Mesothelial cell of epicardium (in vitro differentiated cells): ENCODE data around the gene ARSA. TPM values are rescaled to one million over a fixed set of nuclear protein-coding genes. Genes with fewer than 3 reads are reported as not detected.
A peak's percentile ranks its signal among the peaks of the same experiment; 100 is the strongest.
"Not testable (repeated sequence)": the region's sequence is repeated elsewhere in the genome, so short reads cannot be mapped to it uniquely, and the experiment has no call there.

Experiments
- DNase-seq, 2 experiments: peaks; one replicate each; pipeline ENCODE4 v3.0.0; 2021; ENCODE audit warnings: low spot score in 2 of 2; ENCODE audit not compliant: unreplicated experiment in 2 of 2
- H3K27ac Mint-ChIP-seq: 2 replicates; pipeline ENCODE4 v1.8.0; 2021; ENCODE audit warnings: mixed read lengths
- H3K27me3 Mint-ChIP-seq: 2 replicates; pipeline ENCODE4 v1.8.0; 2021; ENCODE audit warnings: low read depth, mixed read lengths
- H3K36me3 Mint-ChIP-seq: 2 replicates; pipeline ENCODE4 v1.8.0; 2021; ENCODE audit warnings: mixed read lengths
- H3K4me1 Mint-ChIP-seq: 2 replicates; pipeline ENCODE4 v1.8.0; 2021; ENCODE audit warnings: mixed read lengths
- H3K4me3 Mint-ChIP-seq: 2 replicates; pipeline ENCODE4 v1.8.0; 2021; ENCODE audit warnings: mild to moderate bottlenecking, moderate library complexity, mixed read lengths
- H3K9me3 Mint-ChIP-seq: 2 replicates; pipeline ENCODE4 v1.8.0; 2021; ENCODE audit warnings: mixed read lengths
- total RNA-seq: library from RNA; stranded (reverse); gene quantifications from 3 replicates; pipeline ENCODE4 v1.2.1, GENCODE V29; 2021
- TF ChIP-seq, protein P1 (sequence below): fragments of 200-600 bp; sonication (generic); IDR thresholded peaks from one replicate; pipeline ENCODE4 v1.5.0; 2021; ENCODE audit warnings: antibody characterized with exemption; ENCODE audit not compliant: unreplicated experiment

The ARSA gene
- total RNA-seq, 1 donor from 2014 or later = 45.2 TPM

DNA sequence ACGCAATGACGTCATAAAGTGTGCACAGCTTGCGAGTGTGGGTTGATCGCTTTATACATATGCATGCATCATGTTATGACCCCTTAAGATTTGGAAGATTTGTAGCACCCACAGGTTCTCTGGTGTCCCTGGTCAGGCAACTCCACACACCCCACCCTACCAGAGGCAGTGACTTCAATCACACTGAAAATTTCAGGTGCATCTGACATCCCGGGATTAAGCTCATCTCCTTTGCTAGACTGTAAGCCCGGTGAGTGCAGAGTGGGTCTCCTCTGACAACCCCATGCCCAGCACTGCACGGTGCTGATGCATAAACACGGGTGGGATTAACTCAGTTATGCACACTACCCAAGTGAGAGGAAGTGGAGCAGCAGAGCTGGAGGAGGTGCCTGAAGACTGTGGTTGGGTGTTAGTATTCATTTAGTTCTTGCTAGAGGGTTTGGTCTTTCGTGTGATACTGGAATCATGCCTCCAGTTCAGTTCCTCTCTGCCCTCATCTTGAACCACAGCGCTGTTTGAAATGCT, 6.5 kb downstream of the ARSA start:
- TF ChIP-seq, protein P1, sequence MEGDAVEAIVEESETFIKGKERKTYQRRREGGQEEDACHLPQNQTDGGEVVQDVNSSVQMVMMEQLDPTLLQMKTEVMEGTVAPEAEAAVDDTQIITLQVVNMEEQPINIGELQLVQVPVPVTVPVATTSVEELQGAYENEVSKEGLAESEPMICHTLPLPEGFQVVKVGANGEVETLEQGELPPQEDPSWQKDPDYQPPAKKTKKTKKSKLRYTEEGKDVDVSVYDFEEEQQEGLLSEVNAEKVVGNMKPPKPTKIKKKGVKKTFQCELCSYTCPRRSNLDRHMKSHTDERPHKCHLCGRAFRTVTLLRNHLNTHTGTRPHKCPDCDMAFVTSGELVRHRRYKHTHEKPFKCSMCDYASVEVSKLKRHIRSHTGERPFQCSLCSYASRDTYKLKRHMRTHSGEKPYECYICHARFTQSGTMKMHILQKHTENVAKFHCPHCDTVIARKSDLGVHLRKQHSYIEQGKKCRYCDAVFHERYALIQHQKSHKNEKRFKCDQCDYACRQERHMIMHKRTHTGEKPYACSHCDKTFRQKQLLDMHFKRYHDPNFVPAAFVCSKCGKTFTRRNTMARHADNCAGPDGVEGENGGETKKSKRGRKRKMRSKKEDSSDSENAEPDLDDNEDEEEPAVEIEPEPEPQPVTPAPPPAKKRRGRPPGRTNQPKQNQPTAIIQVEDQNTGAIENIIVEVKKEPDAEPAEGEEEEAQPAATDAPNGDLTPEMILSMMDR = no peak
- H3K4me1 Mint-ChIP-seq = peaks cover 23% of the 10 kb centered on the region
- H3K4me3 Mint-ChIP-seq = peak overlapping the region; percentile 50
- DNase-seq = no peak
- no peaks in the 10 kb centered on the region for H3K9me3 Mint-ChIP-seq
- H3K27me3 Mint-ChIP-seq = peaks cover 11% of the 10 kb centered on the region
- H3K36me3 Mint-ChIP-seq = no peaks in the 10 kb centered on the region
- H3K27ac Mint-ChIP-seq = peak overlapping the region; percentile 61

DNA sequence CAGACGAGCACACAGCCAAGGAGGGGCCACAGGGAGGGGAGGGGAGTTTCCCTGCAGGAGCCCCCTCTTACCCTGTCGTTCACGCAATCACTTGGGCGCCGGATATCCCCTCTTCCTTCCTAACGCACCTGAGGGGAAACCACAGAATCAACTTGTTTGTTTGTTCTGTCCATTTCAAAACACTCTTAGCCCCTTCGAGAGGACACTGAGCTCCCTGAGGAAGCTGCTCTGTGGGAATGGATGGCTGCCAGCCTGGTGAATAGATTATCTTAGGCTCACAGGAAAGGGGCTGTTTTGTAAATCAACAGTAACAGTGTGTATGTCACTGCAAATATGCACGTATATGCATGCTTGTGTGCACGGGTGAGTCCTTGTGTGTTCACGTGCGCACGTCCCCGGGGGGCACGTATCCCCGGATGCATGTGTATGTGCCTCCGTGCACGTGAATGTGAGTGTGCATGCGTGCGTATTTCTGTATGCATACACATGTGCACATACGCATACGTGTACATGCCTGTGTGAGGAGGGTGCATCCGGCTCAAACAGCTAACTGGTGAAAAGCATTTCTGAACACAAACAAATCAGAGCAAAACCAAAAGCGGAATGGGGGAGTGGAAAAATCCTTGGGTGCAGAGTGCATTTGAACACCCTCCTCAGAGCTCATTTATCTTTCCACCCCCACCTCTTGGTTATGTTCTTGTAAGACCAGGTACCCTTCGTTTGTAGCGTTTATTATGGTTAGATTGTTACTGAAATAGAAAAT, 7.2 kb downstream of the ARSA start:
- H3K27me3 Mint-ChIP-seq = peaks cover 12% of the 10 kb centered on the region
- no peaks in the 10 kb centered on the region for H3K9me3 Mint-ChIP-seq
- H3K4me3 Mint-ChIP-seq = peak overlapping the region; percentile 48
- no peak for DNase-seq
- TF ChIP-seq, protein P1 = peak; percentile 3
- no peaks in the 10 kb centered on the region for H3K36me3 Mint-ChIP-seq
- H3K27ac Mint-ChIP-seq = no peak overlapping the region
- peaks cover 23% of the 10 kb centered on the region for H3K4me1 Mint-ChIP-seq

DNA sequence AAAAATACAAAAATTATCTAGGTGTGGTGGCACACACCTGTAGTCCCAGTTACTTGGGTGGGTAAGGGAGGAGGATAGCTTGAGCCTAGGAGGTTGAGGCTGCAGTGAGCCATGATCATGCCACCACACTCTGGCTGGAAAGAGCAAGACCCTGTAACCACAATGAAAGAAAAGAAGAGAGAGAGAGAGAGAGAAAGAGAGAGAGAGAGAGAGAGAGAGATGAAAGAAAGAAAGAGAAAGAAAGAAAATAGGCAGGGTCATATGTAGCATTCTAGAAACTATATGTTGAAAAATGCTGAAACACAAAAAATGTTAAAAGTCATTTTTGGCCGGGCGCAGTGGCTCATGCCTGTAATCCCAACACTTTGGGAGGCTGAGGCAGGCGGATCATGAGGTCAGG, 13.7 kb downstream of the ARSA start:
- H3K27me3 Mint-ChIP-seq = peaks cover 60% of the 10 kb centered on the region
- not testable (repeated sequence) for H3K36me3 Mint-ChIP-seq, H3K4me1 Mint-ChIP-seq, H3K9me3 Mint-ChIP-seq, H3K4me3 Mint-ChIP-seq, DNase-seq, H3K27ac Mint-ChIP-seq

DNA sequence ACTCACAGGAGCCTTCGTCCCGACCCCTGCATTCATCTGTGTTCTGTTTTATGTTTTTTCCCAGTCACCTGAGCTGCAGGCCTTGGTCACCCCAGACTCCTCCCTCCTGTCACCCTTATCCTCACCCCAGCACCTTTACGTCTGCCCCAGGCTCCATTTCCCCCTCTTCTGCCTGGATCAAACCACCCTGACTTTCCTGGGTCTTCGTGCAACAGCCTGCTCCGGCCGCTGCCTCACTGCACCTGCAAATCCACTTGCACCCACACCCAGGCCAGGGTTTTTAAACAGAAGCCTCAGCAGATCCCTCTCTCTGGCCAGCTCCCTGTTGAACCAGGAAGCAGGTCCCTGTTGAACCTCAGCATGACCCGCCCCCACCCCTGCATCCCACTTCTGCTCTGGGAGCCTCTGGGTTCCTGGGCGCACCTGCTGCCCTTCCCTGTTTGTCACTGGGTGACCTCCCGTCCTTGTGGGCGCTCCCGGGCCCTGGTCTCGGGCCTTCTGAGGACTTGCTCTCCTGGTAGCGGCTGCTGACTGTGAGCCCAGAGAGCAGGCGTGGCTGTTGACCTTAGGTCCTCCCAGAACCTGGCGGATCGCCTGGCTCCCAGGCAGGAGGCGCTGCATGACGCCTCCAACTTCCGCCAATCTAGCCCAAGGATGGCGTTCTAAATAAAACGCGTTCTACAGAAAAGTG, 14.5 kb downstream of the ARSA start:
- Mint-ChIP-seq H3K36me3 (no peaks in the 10 kb centered on the region), H3K4me3 (no peak overlapping the region), H3K27me3 (peaks cover 63% of the 10 kb centered on the region), H3K9me3 (no peaks in the 10 kb centered on the region), H3K27ac (no peak overlapping the region), H3K4me1 (no peaks in the 10 kb centered on the region)
- TF ChIP-seq, protein P1 = no peak
- DNase-seq = no peak

DNA sequence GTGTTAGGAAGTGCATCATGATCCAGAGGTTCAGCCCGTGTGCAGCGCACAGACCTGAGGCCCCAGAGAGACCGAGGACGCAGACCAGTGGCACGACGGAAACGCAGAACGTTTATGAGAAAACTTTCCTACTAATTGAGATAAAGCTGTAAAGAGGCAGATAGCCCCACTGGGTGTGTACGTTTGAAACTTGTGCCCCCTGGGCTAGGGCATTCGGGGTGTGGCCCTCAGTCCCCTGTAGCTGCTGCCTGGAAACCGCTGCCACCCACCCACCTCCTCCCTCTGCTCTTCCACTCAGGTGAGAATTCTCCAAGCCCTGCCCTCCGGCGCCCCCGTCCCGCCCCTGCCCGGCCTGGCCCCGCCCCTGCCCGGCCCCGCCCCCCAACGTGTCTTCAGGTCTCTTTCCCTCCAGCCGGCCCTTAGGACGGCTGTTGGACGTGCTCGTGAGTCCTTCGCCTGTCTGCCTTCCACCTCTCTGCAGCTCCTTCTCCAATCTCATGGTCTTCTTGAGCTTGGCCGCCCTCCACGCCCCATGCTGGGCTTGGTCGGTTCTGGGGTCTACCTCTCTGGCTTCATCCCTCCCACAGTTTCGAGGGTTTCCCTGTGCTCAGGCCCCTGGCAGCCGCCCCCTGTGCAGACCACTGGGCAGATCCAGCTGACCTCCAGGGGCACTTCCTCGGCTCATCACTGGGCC, 15.3 kb downstream of the ARSA start:
- no peak overlapping the region for H3K4me3 Mint-ChIP-seq
- no peak overlapping the region for H3K27ac Mint-ChIP-seq
- no peaks in the 10 kb centered on the region for H3K4me1 Mint-ChIP-seq
- no peaks in the 10 kb centered on the region for H3K9me3 Mint-ChIP-seq
- no peaks in the 10 kb centered on the region for H3K36me3 Mint-ChIP-seq
- H3K27me3 Mint-ChIP-seq = peaks cover 66% of the 10 kb centered on the region
- TF ChIP-seq, protein P1 = no peak
- DNase-seq = no peak

DNA sequence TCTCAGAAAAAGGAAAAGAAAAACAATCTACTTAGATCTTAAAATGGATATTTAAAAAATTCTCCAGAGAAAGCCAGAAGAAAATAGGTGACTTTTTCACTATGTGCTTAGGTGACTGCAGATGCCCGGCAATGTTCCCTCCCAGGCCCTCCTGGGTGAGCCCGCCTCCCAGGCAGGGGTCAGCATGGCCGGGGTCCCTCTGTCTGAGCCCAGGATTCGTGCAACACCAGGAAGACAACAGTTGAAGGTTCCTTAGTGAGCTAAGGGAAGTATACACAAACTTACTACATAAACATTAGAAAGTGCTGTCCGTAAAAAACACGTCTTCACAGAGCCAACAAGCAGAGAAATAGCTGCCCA, 15.8 kb downstream of the ARSA start:
- no peaks in the 10 kb centered on the region for H3K4me1 Mint-ChIP-seq
- no peak overlapping the region for H3K27ac Mint-ChIP-seq
- TF ChIP-seq, protein P1 = no peak
- DNase-seq = no peak
- no peak overlapping the region for H3K4me3 Mint-ChIP-seq
- peaks cover 69% of the 10 kb centered on the region for H3K27me3 Mint-ChIP-seq
- H3K9me3 Mint-ChIP-seq = no peaks in the 10 kb centered on the region
- H3K36me3 Mint-ChIP-seq = no peaks in the 10 kb centered on the region
